Hepatocyte (in vitro differentiated cells): Measurements from ENCODE around the gene SPACDR. TPM values are rescaled to one million over a fixed set of nuclear protein-coding genes. Genes with fewer than 3 reads are reported as not detected.
A peak's percentile ranks its signal among the peaks of the same experiment; 100 is the strongest.

Experiments
- DNase-seq: peaks from one replicate; pipeline ENCODE4 v3.0.0-alpha.2; 2016; ENCODE audit warnings: low spot score
- H2AFZ ChIP-seq: fragments of 200-600 bp; sonication (generic); 2 replicates; pipeline ENCODE4 v1.6.0; 2016; ENCODE audit warnings: antibody characterized with exemption, mild to moderate bottlenecking
- H3K27ac ChIP-seq: fragments of 200-600 bp; sonication (generic); 2 replicates; pipeline ENCODE4 v1.5.1; 2016; ENCODE audit warnings: mild to moderate bottlenecking
- H3K27me3 ChIP-seq: fragments of 200-600 bp; sonication (generic); 2 replicates; pipeline ENCODE4 v1.6.1; 2016
- H3K36me3 ChIP-seq: fragments of 200-600 bp; sonication (generic); replicated peaks from 2 replicates; pipeline ENCODE4 v1.5.1; 2016; ENCODE audit warnings: low read depth; ENCODE audit not compliant: insufficient read depth
- H3K4me1 ChIP-seq: fragments of 200-600 bp; sonication (generic); 2 replicates; pipeline ENCODE4 v1.5.1; 2016; ENCODE audit warnings: mild to moderate bottlenecking, moderate library complexity; ENCODE audit not compliant: insufficient read depth
- H3K4me2 ChIP-seq: fragments of 200-600 bp; sonication (generic); 2 replicates; pipeline ENCODE4 v1.6.0; 2016
- H3K4me3 ChIP-seq: fragments of 200-600 bp; sonication (generic); 2 replicates; pipeline ENCODE4 v1.5.1; 2016; ENCODE audit warnings: mild to moderate bottlenecking
- H3K79me2 ChIP-seq: fragments of 200-600 bp; sonication (generic); 2 replicates; pipeline ENCODE4 v1.6.0; 2017; ENCODE audit warnings: mild to moderate bottlenecking
- H3K9me2 ChIP-seq: fragments of 200-600 bp; sonication (generic); replicated peaks from 2 replicates; pipeline ENCODE4 v1.6.0; 2017; ENCODE audit warnings: mild to moderate bottlenecking; ENCODE audit not compliant: insufficient read depth
- H3K9me3 ChIP-seq: fragments of 200-600 bp; sonication (generic); 2 replicates; pipeline ENCODE4 v1.5.1; 2016; ENCODE audit warnings: low read depth, mild to moderate bottlenecking
- H4K20me1 ChIP-seq: fragments of 200-600 bp; sonication (generic); 2 replicates; pipeline ENCODE4 v1.6.0; 2016; ENCODE audit warnings: mild to moderate bottlenecking; ENCODE audit not compliant: insufficient read depth, poor library complexity, severe bottlenecking
- EZH2 ChIP-seq: fragments of 200-600 bp; sonication (generic); IDR thresholded peaks from 2 replicates; pipeline ENCODE4 v1.6.1; 2016; ENCODE audit warnings: antibody characterized with exemption, mild to moderate bottlenecking, borderline replicate concordance
- EZH2phosphoT487 ChIP-seq: fragments of 200-600 bp; sonication (generic); IDR thresholded peaks from one replicate; pipeline ENCODE4 v1.6.1; 2018; ENCODE audit warnings: antibody characterized with exemption, mild to moderate bottlenecking, low read depth, moderate library complexity; ENCODE audit not compliant: unreplicated experiment, severe bottlenecking
- WGBS: methylation state at CpG from one replicate; pipeline ENCODE4 v1.1.6; 2016; ENCODE audit warnings: low lambda C conversion rate; ENCODE audit errors: missing lambda C conversion rate; 5-methylcytosine and 5-hydroxymethylcytosine counted together
- polyA plus RNA-seq: library from polyadenylated mRNA; unstranded; fragments of >200 nt; fragmentation: Nextera tagmentation; extraction: Ambion mirVana; gene quantifications from 2 replicates; pipeline ENCODE4 v1.2.1, GENCODE V29; 2016
- total RNA-seq: library from RNA; depleted of rRNA; stranded (reverse); fragments of >200 nt; gene quantifications from 2 replicates; pipeline ENCODE4 v1.2.3, GENCODE V29; 2014
- TF ChIP-seq, protein P1 (sequence below): fragments of 200-600 bp; sonication (generic); IDR thresholded peaks from 2 replicates; pipeline ENCODE4 v1.5.1; 2016; ENCODE audit warnings: antibody characterized with exemption, mild to moderate bottlenecking; ENCODE audit not compliant: poor library complexity

Gene SPACDR
- total and polyA plus RNA-seq, 2 experiments from 2014 or later, result 0.13 TPM; not detected in 1

DNA sequence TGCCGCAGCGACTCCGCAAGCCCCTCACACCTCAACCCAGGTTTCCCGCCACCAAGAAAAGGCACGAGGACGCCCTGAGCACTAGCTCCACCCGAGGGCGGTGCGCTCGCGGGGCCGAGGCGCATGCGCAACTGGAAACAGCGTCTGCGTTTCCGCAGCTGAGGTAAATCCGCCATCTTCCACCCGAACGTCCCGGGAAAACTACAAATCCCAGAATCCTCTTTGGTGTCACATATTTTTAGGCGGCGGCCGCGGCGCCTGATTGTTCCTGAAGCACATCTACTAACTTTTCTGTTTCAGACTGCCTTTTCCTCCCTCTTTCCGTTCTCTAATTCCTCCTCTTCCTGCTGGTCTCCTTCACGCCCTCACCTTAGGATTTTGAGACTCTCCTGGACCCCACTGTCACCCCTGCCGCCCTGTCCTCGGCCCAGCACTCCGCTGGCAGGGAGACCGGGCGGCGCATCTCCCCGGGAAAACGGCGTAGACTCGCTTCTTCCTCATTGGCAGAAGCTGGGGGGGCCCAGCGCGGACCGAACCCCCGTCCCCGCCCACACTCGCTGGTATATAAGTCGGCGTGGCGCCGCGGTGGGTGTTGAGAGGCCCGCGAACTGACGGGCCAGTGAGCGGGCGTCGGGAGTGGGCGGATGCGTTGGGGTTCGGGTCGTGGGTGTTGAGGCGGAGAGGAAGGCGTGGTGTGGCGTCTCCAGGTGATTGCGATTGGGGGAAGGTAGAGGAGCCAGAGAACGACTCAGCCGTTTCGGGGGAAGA lies 35.7 kb downstream of the SPACDR start, which contains the start of gene ZCWPW1:
Gene ZCWPW1 (minus strand): TSS at position 505 of the 768 bp plus-strand sequence. CDS start 8,054 bp downstream, outside the sequence.
- peak within 1 kb of the TSS; percentile 36 for H3K4me3 ChIP-seq
- no peaks in the 10 kb centered on the region for H3K9me2 ChIP-seq
- H3K79me2 ChIP-seq, result peaks cover 31% of the 10 kb centered on the region
- H4K20me1 ChIP-seq, result peaks cover 3% of the 10 kb centered on the region
- H2AFZ ChIP-seq, result peak within 1 kb of the TSS; percentile 70
- peak within 1 kb of the TSS; percentile 75 for H3K4me2 ChIP-seq
- DNase-seq, result peak; percentile 96
- H3K4me1 ChIP-seq, result peaks cover 22% of the 10 kb centered on the region
- no peaks in the 10 kb centered on the region for H3K36me3 ChIP-seq
- TF ChIP-seq EZH2 (no peak), EZH2phosphoT487 (no peak)
- TF ChIP-seq, protein P1, sequence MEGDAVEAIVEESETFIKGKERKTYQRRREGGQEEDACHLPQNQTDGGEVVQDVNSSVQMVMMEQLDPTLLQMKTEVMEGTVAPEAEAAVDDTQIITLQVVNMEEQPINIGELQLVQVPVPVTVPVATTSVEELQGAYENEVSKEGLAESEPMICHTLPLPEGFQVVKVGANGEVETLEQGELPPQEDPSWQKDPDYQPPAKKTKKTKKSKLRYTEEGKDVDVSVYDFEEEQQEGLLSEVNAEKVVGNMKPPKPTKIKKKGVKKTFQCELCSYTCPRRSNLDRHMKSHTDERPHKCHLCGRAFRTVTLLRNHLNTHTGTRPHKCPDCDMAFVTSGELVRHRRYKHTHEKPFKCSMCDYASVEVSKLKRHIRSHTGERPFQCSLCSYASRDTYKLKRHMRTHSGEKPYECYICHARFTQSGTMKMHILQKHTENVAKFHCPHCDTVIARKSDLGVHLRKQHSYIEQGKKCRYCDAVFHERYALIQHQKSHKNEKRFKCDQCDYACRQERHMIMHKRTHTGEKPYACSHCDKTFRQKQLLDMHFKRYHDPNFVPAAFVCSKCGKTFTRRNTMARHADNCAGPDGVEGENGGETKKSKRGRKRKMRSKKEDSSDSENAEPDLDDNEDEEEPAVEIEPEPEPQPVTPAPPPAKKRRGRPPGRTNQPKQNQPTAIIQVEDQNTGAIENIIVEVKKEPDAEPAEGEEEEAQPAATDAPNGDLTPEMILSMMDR, result no peak
- H3K27ac ChIP-seq, result peak within 1 kb of the TSS; percentile 98
- no peaks in the 10 kb centered on the region for H3K9me3 ChIP-seq
- WGBS, result 2% methylated on average over 66 of the region's 66 CpGs
- no peaks in the 10 kb centered on the region for H3K27me3 ChIP-seq

DNA sequence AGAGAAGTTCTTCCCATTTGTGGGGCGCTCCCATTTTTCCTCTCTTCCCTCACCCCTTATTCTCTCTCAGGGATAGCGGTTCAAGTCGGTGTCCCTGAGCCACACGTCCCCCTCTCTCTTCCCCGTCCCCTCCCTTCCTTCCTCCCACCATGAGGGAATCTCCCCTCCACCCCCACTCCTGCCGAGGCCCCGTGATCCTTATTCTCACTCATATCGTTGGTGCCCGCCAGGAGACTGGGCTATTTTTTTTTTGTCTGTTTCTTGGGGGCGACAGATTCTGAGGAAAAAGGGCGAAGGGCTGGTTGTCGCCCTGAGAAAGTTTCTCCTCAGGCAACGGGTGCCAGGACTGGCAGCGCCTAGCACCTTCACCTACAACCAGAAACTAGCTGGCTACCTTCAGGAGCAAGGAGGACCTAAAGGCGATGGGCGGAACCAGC lies 36.3 kb downstream of the SPACDR start:
- Histone ChIP-seq H4K20me1 (peaks cover 3% of the 10 kb centered on the region), H3K36me3 (no peaks in the 10 kb centered on the region), H3K79me2 (peaks cover 29% of the 10 kb centered on the region), H3K9me2 (no peaks in the 10 kb centered on the region), H3K4me1 (peaks cover 22% of the 10 kb centered on the region), H3K27ac (peak overlapping the region; percentile 98), H3K4me2 (peak overlapping the region; percentile 75), H3K9me3 (no peaks in the 10 kb centered on the region), H3K4me3 (no peak overlapping the region), H3K27me3 (no peaks in the 10 kb centered on the region), H2AFZ (peak overlapping the region; percentile 70)
- no peak for TF ChIP-seq EZH2
- TF ChIP-seq, protein P1, result no peak
- no peak for TF ChIP-seq EZH2phosphoT487
- whole genome bisulfite sequencing, result 74% methylated on average over 12 of the region's 16 CpGs
- DNase-seq, result no peak

DNA sequence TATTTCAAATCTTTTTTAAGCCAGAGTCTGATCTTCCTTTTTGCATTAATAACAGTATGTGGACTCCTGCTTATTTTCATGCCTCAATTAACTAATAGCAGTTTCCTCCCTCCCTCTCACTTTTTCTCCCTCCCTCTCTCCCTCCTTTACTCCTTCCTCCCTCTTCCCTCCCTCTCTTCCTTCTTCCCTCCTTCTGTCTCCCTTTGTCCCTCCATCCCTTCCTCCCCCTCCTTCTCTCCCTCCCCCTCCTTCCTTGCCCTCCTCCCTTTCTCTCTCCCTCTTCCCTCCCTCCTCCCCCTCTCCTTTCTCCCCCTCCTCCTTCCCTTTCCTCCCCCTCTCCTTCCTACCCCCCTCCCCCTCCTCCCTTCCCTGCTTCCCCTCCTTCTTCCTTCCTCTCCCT lies 37.5 kb downstream of the SPACDR start:
- DNase-seq, result no peak
- H3K4me3 ChIP-seq, result no peak overlapping the region
- H3K27ac ChIP-seq, result no peak overlapping the region
- peaks cover 16% of the 10 kb centered on the region for H3K79me2 ChIP-seq
- no peaks in the 10 kb centered on the region for H3K9me2 ChIP-seq
- no peak overlapping the region for H2AFZ ChIP-seq
- no peak overlapping the region for H3K4me2 ChIP-seq
- H3K9me3 ChIP-seq, result no peaks in the 10 kb centered on the region
- H3K27me3 ChIP-seq, result no peaks in the 10 kb centered on the region
- TF ChIP-seq EZH2, result no peak
- no peak for TF ChIP-seq EZH2phosphoT487
- TF ChIP-seq, protein P1, result no peak
- H3K4me1 ChIP-seq, result peaks cover 12% of the 10 kb centered on the region
- no peaks in the 10 kb centered on the region for H4K20me1 ChIP-seq
- no peaks in the 10 kb centered on the region for H3K36me3 ChIP-seq
